GM18502 (cell line): Measurements from ENCODE around the gene USP44.
"Not testable (repeated sequence)": the region's sequence is repeated elsewhere in the genome, so short reads cannot be mapped to it uniquely, and the experiment has no call there.

Experiments
- ATAC-seq: cut with Tn5 transposase; IDR thresholded peaks from one replicate; pipeline ENCODE4 v1.9.1; 2021; ENCODE audit warnings: mild to moderate bottlenecking; ENCODE audit not compliant: unreplicated experiment, poor library complexity

The USP44 gene

GRCh38 chr12:95513599-95513998 is 37.7 kb downstream of the USP44 start:
- no peak for ATAC-seq

DNA sequence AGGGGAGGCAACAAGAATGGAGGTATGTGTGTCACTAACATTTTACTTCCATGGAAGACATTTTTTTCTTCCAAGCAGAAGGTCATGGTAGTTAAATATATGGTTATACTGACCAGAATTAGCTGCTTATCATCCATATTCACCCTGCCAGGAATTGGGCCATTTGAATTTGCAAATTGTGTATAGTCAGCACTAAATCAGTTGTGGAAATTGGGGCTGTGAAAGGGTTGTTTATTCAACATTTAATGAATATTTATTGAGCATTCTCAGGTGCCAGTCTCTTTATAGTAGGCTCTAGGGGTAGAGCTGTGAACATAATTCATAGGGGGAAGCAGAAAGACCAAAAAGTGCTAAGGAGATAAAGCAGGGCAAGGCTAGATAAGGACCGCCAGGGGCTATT is 39.3 kb downstream of the USP44 start:
- no peak for ATAC-seq

GRCh38 chr12:95509300-95509699 is 42.0 kb downstream of the USP44 start:
- no peak for ATAC-seq

- ATAC-seq = no peak
Observed at GRCh38 chr12:95506707-95507523, 44.4 kb downstream of the USP44 start.

GRCh38 chr12:95505039-95505438 is 46.2 kb downstream of the USP44 start:
- ATAC-seq = no peak

GRCh38 chr12:95504140-95504539 is 47.1 kb downstream of the USP44 start:
- no peak for ATAC-seq

DNA sequence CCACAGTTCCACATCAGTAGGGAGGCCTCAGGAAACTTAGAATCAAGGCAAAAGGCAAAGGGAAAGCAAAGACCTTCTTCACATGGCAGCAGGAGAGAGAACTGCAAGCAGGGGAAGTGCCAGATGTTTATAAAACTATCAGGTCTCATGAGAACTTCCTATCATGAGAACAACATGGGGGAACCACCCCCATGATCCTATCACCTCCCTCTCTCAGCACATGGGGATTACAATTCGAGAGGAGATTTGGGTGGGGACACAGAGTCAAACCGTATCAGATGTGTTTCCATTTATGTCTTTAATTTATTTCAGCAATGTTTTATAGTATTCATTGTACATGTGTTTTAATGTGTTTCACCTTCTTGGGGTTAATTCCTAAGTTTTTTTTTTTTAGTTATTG is 51.5 kb downstream of the USP44 start:
- ATAC-seq = no peak

DNA sequence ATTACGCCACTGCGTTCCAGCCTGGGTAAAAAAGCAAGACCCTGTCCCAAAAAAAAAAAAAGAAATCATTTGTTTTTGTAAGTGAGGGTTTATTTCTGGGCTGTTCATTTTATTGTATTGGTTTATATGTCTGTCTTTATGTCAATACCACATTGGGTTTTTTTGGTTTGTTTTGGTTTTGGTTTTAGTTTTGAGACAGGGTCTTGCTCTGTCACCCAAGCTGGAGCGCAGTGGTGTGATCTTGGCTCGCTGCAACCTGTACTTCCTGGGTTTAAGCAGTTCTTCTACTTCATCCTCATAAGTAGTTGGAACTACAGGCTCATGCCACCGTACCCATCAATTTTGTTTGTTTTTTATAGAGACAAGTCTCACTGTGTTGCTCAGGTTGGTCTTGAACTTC is 52.3 kb downstream of the USP44 start:
- ATAC-seq = no peak

GRCh38 chr12:95497031-95497430 is 54.2 kb downstream of the USP44 start:
- no peak for ATAC-seq

DNA sequence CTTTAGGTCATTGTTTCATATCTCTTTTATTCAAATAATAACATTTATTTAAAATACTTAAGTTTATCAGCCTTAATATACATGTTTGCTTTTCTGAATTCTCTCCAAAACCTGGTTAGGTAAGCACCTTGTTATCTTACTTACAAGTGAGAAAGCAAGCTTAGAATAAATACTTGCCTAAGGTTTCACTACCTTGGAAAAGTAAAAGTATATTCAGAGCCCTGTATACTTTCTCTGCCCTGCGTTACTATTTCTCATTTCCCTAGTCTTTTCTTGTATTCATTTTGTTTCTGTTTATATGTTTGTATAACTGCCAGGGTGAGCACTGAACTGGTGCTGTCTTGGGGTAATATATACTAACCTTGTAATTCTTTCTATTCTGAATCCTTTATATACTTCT is 55.8 kb downstream of the USP44 start:
- ATAC-seq = no peak

GRCh38 chr12:95494888-95495287 is 56.4 kb downstream of the USP44 start:
- ATAC-seq = no peak

- ATAC-seq = no peak
Observed at GRCh38 chr12:95492462-95492861, 58.8 kb downstream of the USP44 start.

DNA sequence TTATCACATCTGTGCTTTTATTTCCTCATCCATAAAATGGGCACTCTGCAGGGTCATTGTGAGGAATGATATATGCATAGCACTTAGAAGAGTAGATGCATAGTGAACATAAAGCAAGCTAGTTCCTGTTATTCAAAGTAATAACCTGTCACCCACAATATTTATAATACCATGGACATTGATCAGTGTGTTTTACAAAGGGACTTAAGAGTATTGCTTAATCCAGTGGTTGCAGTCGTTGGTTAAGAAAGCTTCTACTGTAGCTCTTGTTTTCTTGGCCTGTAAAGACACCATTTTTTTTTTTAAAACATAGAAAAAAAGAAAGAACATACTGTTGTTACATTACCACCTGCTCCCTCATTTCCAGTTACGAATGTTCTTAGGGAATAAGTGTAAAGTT is 64.3 kb downstream of the USP44 start:
- no peak for ATAC-seq

DNA sequence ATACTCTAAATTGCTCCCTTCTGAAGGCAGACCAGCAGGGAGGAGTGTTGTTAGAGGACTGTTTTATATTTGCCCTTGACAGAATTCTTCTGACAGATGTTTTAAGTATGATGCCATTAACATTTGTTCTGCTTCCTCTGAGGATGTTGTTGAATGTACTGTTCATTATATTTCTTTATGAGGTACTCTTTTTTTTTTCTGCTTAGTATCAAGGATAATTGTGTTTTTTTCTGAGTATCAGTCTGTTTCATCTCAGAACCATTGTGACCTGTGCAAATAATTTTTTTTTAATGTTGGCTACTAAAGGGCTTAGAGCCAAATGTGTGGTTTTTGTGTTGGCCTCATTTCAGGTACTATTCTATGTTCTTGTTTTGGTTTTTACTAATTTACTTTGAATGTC is 66.8 kb downstream of the USP44 start:
- ATAC-seq = no peak

DNA sequence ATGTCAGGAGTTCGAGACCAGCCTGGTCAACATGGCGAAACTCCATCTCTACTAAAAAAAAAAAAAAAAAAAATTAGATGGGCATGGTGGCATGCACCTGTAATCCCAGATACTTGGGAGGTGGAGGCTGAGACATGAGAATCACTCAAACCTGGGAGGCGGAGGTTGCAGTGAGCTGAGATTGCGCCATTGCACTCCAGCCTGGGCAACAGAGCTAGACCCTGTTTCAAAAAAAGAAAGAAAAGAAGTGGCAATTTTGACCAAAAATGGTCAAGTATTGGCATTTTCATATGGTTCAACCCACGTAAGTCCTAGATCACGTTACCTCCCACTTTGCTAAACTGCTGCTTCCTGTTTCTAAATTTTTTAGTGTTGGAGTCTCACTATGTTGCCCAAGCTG is 68.7 kb downstream of the USP44 start:
- not testable (repeated sequence) for ATAC-seq

DNA sequence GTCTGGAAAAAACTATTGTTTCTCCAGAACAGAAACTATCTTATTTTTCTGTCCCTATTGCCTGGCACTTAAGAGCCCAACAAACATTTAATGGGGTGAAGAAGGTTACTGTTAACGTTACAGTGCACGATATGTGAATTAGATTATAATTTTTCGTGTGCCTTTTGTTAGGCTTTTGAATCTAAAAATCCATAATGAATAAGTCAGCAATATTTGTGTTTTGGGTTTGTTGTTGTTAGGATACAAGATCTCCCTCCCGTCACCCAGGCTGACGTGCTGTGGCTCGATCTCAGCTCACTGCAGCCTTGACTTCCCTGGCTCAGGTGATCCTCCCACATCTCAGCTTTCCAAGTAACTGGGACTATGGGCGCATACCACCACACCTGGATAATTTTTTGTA is 69.4 kb downstream of the USP44 start:
- no peak for ATAC-seq

- no peak for ATAC-seq
Observed at GRCh38 chr12:95481072-95481471, 70.2 kb downstream of the USP44 start.

- no peak for ATAC-seq
Observed at GRCh38 chr12:95480230-95480629, 71.0 kb downstream of the USP44 start.

DNA sequence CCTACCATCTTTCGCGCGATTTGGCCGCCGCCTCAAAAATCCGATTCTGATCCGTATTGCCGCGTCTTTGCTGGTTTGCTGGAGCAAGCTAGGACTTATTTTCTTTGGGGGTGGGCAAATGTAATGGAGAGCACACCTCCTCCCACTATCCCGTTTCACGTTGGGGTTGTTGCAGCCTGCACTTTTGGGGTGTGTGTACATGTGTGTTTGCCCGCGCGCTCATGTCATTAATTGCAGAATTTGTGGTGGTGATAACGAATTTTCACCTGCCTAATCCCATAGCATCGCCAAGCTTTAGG is 76.7 kb downstream of the USP44 start:
- no peak for ATAC-seq

DNA sequence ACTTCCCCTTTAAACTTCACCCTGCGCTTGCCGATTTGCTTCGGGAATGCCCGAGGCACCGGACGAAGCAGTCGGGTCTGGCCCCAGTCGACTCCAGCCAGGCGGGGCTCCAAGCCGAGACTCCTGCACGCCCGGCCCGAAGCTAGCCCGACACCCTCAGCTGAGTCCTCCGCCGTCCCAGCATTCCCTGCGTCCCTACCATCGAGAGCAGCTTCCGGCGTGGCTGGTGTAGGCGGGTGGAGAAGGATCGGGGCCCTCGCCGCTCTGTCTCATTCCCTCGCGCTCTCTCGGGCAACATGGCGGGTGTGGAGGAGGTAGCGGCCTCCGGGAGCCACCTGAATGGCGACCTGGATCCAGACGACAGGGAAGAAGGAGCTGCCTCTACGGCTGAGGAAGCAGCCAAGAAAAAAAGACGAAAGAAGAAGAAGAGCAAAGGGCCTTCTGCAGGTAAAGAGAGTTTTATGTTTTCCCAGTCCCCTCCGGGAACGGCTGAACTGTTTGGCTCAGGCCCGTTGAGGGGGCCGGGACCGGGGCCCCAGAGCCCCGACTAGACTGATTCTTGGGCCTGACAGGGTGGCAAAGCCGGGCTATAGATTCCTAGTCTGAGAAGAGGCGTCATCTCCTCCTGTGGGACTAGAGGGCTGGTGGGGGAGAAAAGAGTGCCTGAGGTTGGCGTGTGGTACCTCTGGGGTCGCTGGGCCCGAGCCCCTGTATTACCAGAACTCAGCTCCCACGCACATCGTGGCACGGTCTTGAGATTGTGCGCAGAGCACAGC is 77.2 kb downstream of the USP44 start, which contains the start of gene METAP2:
METAP2 (plus strand) TSS at position 269 of the 776 bp plus-strand sequence; CDS start at position 297, 28 bp downstream.
- ATAC-seq = peak; percentile 98

GRCh38 chr12:95473231-95473883 is 77.9 kb downstream of the USP44 start:
- ATAC-seq = peak; percentile 37
